HG02973 (cell line): ENCODE results near the gene RNF39.
"Not testable (repeated sequence)": the region's sequence is repeated elsewhere in the genome, so short reads cannot be mapped to it uniquely, and the experiment has no call there.

Experiments used
- ATAC-seq: cut with Tn5 transposase; IDR thresholded peaks from one replicate; pipeline ENCODE4 v1.9.1; 2021; ENCODE audit warnings: moderate library complexity; ENCODE audit not compliant: unreplicated experiment

RNF39 gene, protein sequence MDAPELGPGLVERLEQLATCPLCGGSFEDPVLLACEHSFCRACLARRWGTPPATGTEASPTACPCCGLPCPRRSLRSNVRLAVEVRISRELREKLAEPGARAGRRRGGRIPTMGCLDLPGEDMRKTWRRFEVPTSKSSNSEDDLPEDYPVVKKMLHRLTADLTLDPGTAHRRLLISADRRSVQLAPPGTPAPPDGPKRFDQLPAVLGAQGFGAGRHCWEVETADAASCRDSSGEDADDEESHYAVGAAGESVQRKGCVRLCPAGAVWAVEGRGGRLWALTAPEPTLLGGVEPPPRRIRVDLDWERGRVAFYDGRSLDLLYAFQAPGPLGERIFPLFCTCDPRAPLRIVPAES

DNA sequence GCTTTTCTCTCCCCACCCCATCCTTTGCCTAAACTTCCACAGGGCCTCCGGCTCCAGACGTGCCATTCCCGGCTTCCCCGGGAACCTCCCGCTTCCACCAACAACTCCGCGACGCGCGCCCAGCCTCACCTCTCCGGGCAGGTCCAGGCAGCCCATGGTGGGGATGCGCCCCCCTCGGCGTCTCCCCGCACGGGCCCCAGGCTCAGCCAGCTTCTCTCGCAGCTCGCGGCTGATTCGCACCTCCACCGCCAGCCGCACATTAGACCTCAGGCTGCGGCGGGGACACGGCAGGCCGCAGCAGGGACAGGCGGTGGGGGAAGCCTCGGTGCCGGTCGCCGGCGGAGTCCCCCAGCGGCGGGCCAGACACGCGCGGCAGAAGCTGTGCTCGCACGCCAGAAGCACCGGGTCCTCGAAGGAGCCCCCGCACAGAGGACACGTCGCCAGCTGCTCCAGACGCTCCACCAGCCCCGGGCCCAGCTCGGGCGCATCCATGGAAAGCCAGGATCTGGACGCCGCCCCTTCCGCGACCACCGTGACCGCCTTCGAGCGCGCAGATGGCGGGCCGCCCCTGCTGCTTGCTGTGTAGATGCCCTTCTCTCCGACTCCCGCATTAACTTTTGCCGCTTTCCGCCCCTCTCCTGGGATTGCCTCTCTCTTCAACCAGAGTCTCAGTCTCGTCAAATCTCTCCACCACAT lies at the start of gene RNF39:
Gene RNF39 (minus strand): TSS at position 676 of the 696 bp plus-strand sequence. CDS start 184 bp downstream, at position 492.
- ATAC-seq: no peak

DNA sequence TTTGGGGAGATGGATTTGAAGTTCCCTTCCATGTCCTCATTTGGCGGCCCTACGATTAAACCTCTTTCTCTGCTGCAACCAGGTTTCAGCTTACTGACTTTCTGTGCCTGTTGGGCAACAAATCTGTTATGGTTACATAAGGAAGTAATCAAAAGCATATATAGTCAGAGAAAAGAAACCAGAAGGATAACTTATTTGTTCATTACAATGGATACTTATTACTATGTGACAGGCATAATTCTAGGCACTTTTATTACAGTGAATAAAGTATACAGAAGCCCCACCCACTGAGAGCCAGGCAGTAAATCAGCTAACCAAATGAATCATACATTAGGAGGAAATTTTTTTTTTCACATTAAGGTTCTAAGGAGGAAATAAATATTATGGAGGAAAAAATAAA lies 46.9 kb upstream of the RNF39 start:
- ATAC-seq: no peak

DNA sequence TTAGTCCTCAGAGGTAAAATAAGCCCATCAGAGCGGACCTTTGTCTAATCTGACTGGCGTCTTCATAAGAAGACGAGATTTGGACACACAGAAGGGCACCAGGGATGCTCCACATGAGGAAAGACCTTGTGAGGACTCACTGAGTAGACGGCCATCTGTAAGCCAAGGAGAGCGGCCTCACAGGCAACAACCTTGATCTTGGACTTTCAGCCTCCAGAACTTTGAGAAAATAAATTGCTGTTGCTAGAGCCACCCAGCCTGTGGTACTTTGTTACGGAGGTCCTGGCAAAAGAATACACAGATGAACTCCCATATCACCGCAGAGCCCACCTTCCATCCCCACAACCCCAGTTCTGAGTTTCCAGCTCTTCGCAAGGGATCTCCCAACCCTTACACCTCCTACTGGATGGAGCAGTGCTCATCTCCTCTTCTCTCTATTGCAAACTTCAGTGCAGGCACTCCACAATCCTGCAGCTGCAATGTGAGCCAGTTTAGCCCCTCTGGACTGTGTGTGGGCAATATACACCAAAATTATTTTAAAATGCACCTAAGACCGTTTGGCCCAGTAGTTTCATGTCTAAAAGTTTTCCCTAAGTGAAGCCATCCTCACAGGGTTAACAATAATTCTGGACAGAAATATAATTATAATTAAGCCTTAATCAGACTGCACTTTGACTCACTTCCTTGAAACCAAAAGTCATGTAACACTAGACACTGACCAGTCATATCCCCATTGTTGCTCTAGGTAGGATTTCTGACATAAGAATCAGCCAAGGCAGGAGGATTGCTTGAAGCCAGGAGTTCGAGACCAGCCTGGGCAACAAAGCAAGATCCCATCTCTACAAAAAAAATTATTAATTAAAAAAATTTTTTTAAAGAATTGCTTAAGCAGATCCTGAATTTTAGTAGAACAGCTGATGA lies 46.1 kb upstream of the RNF39 start:
- no peak for ATAC-seq

DNA sequence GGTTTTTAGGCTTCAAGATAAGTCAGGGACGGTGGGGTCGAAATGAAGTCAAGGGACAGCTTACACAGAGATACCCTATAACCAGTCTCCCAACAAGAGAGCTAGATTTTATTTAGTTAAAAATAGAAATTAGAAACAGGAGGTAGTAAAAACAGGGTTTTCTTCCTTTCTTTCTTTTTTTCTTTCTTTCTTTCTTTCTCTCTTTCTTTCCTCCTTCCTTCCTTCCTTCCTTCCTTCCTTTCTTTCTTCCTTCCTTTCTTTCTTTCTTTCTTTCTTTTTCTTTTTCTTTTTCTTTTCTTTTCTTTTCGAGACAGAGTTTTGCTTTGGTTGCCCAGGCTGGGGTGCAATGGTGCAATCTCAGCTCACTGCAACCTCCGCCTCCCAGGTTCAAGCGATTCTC lies 43.1 kb upstream of the RNF39 start:
- not testable (repeated sequence) for ATAC-seq

DNA sequence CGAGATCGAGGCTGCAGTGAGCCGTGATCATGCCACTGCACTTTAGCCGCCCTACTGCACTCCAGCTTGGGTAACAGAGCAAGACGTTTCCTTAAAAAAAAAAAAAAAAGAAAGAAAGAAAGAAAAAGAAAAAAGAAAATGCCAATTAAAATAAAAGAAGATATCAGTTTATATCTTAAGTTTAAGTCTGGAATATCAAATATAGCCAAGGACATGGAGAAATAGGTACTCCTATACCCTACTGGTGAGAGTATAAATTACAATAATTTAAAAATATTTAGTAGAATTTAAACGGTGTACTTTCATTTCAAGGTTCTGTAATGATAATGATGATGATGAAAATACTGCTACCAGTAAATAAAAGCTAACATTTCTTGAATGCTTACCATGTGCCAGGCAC lies 41.2 kb upstream of the RNF39 start:
- no peak for ATAC-seq

DNA sequence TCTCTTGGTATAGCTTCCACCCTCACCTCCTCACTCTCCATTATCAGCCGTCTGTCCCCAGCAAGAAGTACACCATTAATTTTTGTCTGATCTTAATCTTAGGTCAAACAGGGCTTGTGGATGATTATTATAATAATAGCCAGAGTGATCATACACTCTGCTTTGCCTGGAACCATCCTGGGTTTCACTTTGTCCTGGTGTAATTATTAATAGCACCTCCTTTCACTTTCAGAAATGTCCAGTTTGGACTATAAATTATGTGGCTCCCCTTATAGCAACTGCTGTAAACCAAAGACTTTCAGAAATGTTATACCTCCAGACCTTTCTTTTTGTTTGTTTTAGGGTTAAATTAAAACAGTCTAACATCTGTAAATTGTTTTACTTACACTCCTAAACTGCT lies 38.3 kb upstream of the RNF39 start:
- ATAC-seq: no peak

DNA sequence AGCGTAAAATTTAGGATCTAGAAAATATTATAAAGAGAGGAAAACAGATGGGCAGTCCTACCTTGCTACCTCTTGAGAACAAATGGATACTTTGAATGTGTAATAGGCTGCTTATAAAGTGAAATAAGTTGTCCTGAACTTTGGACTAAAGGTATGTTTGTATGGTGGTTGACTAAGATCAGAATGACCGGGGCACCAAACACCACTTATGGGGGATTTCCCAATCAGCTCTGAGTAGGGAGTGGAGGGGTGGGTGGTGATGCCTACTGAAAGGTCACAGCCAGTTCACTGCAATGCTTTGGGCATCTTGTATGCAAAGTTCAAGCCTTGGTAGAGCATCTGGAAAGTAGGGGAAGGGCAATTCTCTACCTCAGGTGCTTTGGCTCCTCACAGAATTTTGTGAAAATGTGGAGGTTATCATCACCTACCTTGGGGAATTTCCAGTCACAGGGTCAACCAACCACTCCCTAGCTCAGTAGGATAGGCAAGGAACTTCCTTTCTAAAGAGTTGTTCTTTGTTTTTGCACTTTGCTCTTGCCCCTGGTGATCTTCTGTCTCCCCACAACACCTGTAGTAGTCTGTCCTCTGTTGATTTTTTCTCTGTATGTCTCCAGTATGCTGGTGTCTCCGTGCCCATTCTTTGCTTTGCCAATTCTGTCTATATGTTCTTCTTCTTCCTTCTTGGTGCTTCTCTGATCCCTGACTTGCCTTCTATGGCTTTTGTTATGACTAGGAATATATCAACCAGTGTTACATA lies 37.6 kb upstream of the RNF39 start, which contains the start of gene TRIM31:
Gene TRIM31 (minus strand): TSS at position 88 of the 757 bp plus-strand sequence. CDS start 285 bp downstream, outside the sequence.
- ATAC-seq: no peak

DNA sequence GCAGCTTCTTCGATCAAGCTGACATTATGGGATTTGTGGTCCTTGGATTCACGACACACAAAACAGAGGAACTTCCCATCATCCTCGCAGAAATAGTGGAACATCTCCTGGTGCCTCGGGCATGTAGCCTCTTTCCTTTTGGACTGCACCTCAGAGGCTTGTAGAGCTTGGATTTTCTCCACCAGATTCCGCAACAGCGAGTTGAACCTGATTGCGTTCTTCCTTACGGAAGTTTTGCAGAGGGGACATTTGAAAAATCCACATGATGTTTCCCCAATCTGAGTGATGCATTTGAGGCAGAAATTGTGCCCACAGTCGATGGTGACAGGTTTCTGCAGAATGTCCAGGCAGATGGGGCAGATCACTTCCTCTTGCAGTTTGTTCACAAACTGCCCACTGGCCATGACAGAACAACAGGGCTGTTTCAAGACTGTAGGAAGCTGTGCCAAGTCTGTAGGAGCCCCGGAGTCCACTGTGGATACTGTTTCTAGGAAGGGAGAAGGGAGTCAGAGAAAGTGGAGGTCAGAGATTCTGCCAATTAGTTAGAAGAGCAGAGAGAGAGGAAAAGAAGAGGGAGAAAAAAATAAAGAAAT lies 36.9 kb upstream of the RNF39 start:
- no peak for ATAC-seq

DNA sequence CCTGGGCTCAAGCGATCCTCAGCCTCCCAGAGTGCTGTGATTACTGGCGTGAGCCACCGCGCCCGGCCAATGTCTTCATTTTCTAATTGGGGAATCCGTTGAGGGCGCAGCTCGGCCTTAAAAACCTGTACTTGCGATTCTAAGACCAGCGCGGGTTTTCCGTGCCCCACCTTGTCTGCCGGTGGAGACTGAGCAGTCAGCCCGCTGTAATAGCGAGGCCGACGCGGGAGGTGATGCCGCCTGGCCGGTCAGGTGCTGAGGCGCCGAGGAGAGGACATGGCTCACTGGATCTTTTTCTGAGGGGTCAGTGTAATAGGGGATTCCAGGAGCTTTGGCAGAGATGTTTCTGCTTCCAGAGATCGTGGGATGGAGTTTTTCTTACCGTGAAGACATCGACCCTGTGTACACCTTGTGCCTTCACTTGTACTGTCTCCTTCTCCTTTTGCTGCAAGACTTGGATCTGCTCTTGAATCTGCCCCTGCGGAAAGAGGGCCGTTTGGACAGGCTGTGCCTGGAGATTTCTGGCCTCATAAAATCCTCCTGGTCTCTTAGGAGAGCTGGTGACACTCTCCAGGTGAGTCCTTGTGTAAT lies 35.8 kb upstream of the RNF39 start:
- ATAC-seq: no peak

DNA sequence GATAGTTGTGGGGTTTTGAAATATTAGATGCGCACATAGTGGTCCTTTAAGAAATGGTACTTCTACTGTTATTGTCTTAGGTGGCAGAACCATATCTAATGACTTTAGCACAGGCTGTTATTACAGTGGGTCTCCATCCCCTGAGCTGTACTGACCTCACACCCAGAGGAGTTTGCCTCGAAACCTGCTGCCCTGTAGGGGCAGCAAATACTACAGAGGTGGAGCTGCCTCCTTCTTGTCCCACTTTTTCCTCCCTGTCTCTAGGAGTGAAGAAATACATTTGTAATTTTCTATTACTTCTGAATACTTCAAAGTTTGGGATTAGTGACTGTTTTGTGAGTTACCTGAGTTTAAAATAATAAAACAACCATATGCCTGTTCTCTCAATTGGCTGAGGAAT lies 29.1 kb upstream of the RNF39 start:
- no peak for ATAC-seq

DNA sequence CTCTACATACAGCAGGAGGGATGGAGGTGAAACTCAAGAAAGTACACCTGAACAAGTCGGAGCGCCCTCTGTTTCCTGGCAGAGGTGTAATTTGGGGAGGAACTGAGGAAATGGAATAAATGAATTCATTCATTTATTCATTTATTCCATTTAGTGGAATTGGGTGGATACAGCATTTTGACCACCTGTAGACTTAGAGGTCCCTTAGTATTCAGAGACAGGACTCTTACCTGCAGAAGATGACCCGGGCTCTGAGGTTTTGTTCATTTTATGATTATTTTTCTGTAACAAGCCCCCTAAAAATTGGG lies 28.3 kb upstream of the RNF39 start:
- ATAC-seq: no peak

DNA sequence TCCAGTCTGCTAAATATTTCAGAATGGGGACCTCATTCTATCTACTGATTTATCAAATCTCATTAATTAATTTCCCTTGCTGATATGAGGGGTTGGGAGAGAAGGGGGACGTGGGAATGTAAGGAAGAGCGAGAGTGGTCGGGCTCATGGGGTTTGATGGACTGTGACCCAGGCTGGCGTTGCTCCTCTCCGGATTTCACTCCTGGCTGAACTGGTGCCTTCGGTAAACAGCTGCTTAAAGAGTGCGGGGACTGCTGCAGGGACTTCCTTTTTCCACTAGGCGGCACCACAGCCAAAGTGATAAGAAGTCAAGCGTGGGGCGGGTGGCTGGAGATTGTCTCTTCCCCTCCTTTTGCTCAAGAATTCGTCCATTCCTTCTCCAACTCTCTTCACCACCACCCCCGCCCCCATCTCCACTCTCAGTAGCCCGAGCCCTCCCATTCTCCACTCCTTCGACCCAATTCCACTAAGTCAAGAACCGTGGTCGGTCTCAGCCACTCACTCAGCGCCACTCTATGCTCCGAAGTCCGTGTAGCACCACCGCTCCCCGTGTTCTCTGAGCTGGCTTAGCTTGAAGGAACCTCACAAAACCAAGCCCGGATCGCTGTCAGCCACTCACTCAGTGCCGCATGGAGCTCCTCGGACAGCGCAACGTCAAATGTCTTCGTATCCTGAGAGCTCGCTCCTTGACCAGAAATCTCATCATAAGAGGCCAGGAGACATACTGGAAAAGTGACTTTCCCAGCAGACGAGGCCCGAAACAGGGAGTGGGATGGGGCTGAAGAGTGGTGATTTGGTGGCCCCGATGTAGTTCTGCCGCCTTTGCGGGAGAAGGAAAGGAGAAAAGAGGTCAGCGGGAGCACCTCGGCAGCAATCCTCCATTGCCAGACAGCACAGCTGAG lies 27.7 kb upstream of the RNF39 start:
- peak; percentile 65 for ATAC-seq

DNA sequence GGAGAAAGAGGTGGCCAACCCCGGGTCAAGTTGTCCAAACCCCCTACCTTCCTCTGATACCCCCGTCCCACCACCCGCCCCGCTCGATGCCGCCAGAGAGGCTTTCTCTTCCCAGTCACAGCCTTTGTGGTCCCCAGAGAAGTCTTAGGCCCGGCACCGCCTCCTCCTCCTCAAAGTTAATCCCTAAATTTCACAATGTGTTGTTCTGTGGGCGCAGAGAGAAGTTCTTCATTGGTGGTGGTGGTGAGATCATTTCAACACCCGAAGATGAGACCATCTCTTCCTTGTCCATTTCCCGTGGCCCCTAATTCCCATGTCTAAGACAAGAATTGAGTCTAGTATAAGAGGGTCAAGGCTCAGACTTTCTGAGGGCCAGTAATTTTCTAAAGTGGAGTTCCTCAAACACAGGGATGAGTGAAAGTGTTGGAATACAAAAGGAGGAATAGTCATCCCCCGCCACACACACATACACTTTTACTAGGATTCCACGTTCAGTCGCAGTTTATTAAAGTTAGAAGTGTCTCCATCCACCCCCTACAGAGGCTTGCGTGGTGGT lies 26.9 kb upstream of the RNF39 start:
- ATAC-seq: no peak

DNA sequence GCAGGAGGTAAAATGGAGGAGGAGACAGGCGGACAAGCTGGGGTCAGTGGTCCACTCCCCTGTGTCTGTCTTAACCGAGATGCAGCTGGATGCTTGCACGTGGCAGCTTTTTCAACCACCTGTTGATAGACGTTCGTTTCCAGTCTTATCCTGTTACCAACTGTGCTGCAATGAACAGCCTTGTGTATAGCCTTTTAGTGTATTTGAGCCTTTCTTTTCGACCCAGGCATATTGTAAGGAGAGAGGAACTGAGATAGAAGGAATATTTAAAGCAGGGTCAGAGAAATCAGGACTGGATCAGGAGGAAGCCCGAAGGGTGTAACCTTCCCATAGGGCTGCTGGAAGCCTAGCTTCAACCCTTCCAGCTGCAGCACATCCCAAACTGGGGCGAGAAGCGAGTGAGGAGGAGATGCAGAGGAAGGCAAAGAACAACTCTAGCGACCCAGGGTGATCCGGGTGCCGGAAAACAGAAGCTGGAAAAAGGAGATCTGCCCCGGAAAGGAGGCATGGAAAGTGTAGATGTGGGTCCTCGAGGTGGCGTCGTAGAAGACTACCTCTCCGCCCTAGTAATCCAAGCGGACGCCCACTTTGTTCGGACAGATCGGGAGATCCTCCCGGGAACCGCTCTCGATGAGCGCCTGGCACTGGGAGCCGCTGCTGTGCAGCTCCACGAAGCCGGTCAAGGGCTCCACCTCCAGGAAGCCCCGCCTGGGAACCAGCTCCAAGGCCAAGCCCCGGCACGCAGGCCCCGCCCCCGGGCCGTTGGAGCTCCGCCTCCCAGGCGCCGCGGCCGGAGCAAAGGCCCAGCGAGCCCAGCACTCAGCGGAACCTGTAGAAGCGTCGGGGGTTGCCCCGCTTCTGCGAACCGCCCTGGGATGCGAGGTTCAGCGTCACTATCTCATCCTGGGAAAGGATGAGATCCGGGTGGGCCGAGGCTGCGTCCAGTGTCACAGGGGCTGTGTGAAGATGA lies 26.2 kb upstream of the RNF39 start:
- ATAC-seq: no peak

DNA sequence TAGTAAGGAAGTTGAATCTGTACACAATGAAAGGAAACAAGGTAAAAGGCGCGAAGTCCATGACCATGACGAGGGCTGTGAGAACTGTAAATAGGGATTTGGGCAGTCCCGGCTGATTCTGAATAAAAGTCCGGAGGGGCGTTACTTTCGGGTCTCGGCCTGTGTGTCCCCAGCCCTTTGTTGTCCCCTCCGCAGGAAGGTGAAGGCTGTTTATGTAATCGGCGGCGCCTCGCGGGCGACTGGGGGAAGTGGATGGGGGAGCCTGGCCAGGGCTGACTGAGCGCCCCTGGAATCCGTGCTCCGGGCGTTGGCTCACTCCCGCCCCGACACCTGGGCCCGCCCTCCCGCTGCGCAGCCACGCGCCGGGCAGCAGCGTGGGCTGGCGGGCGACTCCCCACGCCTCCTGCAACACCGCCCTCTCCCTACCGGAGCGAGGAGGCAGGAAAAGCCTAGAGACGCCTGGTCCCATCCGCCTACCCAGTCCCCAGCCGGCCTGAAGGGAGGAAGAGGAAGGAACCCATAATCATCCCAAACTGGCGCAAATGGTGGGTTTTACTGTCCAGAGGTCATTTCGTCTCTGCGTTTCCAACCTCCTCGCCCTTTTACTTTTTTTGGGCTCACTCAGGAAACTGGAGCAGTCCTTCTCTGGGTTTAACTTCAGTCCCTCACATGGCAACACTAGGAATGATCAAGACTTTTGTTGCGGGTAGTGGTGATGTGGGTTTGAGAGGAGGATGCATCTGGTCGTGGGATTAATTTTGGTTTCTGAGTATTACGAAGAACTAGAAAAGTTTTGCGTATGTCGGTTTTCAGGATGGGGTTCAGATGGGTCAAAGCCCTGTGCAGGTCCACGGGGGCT lies 25.2 kb upstream of the RNF39 start:
- no peak for ATAC-seq

DNA sequence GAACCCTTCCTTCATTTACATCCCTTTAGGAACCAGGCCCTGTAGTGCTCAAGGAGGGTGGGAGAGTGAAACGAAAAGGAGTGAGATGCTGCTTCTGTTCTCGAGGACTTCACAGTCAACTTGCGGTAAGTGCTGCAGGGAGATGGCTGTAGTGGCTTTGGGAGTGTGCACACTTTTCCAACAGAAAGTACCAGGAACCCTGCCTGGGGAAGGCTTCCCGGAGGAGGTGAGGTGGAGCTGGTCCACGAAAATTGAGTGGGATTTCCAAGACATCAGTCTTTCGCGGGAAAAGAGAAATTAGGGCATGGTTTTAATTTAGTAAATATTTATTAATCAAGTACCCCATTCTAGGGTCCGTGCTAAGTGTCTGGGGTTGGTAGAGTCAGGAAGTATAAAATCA lies 24.6 kb upstream of the RNF39 start:
- ATAC-seq: no peak
